ENCODE results near the gene KRT75.
"Not testable (repeated sequence)": the region's sequence is repeated elsewhere in the genome, so short reads cannot be mapped to it uniquely, and the experiment has no call there.

Gene KRT75

DNA sequence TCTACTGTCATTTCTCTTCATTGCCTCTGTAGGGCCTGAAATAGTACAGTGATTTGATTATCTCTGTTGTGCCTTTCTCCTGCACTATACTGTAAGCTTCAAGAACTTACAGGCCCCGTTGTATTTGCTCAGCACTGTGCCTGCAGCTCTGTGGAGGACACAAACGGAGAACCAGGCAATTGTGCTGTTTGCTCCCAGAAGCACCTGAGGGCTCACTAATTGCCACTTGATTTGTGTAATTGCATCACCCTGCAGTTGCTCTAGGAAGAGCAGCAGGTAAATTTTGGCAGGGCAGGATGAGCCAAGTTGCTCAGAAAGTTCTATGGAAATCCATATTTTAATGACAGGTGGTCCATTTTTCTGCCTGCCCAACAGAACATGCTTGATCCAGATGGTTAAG is 16.4 kb downstream of the KRT75 start:
- no peak for DNase-seq

DNA sequence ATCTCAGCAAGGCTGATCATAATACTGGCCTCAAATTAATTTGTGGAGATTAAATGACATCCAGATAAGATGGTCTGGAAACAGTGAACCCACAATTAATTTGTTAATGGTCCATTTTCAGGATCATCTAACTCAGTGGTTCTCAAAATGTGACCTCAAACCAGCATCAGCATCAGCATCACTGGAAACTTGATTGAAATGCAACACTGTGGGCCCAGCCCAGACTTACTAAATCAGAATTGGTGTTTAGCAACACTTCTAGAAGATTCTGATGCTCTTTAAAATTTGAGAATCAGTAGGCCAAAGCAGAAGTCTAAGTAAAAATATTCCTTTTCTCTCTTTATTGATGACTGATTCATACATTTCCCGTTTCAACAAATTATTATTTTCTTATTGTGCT is 17.4 kb downstream of the KRT75 start:
- DNase-seq = no peak

DNA sequence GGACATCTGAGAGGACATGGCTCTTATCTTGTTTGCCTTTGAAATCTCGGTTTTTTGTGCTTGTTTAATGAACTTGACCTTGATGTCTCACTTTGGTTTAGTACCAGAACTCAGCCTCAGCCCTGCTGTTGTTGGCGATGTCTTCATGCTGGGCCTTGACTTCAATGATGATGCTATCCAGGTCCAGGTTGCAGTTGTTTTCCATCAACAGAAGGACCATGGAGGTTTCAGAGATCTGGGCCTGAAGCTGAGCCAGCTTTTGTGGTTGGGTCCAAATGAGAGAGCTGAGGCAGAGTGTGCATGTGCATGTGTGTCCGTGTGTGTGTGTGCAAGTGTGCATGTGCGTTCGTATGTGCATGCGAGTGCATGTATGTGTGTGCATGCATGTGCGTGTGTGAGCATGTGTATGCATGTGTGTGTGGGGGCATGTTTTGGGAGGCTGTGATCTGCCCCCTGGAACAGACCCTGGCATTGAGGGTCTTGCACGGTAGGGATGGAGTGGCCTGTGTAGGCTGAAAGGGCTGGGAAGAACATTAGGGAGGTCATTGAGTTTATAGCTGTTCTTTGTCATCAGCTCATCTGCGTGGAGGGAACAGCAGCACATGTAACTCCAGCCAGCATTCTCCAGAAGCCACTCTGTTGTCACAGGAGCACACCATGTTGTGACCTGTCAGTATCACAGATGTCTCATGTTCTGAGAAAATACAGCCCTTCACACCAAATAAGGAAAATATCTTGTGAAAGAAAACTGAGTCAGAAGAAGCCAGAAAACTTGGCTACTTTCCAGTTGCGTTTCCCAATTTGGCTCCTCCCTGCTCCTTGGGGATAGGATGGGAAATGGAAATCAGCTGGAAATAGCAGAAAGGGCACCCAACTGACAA is 18.1 kb downstream of the KRT75 start:
- DNase-seq = no peak

DNA sequence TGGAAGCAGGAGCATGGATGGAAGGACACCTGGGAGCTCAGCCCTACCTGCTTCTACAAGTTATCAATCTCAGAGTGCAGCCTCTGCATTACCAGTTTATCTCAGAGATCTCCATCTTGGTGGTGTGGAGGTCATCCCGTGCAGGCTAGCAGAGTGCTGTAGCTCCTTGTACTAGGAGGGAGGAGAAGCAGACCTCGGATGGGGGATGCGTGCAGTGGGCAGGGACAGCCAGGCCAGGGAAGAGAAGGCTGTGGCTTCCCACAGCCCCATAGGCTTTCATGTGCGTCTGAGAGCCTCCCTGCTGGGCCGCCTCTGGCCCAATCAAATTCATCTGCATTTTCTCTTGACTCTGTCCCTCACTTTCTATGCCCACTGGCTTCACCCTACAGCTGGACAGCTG is 19.2 kb downstream of the KRT75 start:
- DNase-seq = no peak

DNA sequence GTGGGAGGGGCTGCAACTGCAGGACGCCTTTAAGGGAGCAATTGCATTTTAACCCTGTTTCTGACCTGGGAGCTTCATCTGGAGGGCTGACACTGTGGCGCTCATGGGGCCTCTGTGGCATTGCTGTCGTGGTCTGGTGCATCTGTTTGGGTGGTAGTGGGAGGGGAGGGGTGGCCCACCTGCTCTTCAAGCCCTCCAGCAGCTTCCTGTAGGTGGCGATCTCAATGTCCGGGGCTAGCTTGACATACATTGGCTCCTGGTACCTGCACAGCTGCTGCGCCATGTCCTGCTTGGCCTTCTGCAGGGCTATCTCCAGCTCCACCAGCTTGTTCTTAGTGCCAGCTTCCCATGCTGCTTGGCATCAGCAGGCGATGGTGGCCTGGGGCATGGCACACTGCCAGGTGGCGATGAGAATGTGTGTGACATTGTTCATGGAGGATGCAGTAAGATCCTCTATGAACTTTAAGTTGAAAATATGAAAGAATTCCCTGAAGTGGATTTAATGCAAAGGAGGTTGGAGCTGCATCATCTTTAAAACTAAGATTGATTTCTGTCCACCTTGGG is 20.3 kb downstream of the KRT75 start:
- DNase-seq = no peak

DNA sequence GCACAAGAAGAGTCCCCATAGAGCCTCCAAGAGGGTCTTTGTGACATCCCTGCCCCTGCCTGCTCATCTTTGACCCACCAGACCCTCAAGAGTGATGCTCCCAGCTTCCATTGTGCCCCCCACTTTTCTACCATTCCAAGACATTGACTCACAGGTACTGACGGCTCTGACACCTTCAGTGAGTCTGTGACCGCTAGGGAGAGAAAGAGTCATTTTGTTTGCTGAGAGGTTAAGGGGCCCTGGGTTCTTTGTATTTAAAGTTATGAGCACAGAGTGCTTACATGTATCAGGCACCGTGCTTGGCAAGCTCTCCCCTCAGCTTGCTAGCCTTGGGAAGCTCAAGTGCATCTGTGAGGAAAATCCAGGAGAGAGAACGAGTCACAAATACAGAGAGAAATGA is 21.0 kb downstream of the KRT75 start:
- DNase-seq = no peak

DNA sequence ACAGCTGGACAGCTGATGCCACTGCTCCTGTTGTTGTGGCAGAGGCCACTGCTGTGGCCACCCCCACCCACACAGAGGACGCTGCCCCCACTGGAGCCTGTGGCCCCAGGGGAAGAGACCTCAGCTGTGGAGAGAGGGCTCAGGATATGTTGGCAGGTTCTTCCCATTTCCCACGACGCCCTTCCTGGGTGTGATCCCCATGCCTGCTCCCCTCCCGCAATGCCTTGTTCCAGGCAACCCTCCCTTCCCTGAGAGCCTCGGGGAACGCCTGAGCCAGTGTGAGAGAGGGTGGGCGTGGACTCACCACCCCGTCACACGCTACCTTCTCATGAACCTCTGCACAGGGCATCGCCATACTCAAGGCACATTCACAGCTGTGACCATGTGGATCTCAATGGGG is 22.4 kb downstream of the KRT75 start:
- DNase-seq = no peak

DNA sequence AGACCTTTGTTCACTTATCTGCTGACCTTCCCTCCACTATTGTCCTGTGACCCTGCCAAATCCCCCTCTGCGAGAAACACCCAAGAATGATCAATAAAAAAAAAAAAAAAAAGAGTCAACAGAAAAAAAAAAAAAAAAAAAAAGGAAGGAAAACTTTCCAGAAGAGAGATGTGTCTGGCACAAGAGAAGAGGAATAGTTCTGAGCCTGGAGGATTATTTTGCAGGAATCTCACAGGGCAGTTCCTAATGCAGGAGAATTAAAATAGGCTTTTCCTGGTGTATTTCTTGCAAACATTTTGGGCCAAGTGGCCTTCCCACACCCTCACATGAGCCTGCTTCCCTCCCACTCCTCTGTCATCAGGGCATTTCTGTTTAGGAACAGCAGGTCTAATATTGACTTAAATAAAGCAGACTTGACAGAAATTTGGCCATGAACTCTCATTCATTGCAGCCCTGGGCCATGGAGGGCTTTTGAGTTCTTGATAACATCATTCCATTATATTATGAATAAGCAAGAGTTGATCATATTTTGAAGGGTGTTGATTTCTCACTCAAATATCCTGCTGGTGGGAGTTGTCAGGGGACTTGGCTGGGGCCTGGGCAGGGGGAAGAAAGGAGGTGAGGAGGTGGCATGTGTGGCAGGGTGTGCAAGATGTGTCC is 23.5 kb downstream of the KRT75 start:
- DNase-seq = not testable (repeated sequence)

DNA sequence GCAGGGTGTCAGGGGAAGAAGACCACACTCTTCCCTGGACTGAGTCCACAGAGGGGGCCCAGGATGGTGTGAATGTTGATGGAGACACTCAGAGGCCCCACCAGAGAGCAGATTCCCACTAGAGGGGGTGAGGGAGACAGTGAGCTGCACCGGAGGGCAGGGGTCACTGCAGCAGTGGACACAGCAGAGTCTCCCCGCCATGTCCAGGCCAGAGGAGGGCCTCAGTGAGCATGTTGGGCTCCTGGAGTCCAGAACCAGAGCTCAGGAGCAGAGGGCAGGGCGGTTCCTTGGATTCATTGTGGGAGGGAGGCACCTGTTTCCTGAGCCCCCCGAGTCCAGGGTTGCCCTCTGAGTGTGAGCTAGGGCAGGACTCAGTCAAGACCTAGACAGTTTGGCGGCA is 26.3 kb downstream of the KRT75 start:
- DNase-seq = no peak

DNA sequence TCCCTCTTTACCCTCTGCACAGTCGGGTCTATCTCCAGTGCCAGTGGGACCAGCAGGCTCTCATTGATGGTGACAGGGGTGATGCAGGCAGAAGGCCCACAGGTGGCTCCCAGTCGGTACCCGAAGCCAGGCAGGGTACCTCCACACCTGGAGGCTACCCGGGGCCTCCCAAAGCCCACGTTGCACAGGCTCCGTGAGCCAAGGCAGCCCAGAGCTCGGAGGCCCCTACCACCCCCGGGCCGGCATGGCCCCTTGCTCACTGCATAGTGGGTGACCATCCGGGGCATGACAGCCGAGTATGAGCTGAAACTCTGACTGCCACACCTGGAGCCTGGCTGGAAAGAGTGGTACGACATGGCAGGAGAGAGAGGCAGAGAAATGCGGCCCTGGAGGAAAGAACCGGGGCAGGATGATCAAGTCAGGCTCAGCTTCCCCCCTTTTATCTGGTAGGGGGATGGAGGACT is 28.2 kb downstream of the KRT75 start, which contains the start of gene KRT82:
KRT82 (minus strand) TSS at position 414 of the 464 bp plus-strand sequence; CDS start at position 356, 58 bp downstream.
- DNase-seq = no peak

DNA sequence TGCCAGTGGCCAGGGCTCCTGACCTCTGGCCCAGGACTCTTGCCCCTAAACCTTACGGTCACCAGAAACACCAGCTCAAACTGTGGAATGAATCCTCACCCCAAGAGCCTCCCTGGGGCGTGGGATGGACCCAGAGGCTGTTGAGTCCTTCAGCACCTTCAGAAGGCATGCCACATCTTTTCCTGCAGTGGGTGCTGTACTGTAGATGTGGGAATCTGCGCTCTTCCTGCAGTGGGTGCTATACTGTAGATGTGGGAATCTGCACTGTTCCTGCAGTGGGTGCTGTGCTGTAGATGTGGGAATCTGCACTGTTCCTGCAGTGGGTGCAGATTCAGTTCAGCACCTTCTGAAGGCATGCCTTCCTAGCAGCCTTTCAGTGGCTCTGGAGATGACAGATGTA is 29.2 kb downstream of the KRT75 start:
- DNase-seq = no peak

DNA sequence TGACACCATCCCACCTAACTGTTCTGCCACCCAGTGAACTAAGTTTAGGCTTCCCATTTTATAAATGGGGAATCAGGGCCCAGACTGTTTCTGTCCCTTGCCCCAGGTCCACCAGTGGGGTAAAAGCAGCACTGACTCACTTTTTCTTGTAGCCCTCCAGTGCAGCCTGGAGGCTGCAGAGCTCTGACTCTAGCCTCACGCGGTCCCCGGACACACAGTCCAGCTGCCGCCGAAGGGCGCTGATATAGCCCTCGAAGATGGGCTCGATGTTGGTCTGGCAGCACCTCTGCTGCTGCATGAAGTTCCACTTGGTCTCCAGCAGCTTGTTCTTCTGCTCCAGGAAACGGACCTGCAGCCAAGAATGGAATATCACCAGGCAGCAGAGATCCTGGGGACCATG is 30.6 kb downstream of the KRT75 start:
- DNase-seq = no peak

DNA sequence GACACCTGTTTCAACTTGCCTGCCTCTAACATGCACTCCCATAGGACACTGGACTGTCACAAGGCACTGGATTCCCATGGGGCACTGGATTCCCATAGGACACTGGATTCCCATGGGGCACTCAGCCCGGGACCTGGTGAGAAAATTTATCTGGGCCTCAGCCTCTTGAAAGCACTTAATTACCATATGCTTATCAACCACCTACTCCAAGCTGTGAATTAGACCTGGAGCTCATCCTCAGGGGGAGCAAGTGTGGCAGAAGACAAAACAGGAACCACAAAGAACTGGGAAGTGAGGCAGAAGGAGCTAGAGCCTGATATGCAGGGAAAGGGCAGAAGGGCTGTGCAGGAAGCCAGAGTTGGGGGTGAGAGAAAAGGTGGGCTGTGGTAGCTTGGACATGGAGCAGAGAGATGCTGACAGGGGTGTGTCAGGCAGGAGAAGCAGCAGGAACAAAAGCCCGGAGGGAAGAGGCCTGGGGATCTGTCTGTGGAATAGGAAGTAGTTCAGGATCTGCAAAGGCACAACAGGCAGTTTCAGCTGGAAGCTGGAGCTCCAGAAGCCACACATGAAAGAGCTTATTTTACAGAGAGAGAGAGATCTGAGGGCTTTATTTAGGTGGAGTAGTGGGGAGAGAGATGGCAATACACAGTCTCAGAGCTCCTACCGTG is 31.2 kb downstream of the KRT75 start:
- DNase-seq = peak in 1 of 51 donors; percentile 1

DNA sequence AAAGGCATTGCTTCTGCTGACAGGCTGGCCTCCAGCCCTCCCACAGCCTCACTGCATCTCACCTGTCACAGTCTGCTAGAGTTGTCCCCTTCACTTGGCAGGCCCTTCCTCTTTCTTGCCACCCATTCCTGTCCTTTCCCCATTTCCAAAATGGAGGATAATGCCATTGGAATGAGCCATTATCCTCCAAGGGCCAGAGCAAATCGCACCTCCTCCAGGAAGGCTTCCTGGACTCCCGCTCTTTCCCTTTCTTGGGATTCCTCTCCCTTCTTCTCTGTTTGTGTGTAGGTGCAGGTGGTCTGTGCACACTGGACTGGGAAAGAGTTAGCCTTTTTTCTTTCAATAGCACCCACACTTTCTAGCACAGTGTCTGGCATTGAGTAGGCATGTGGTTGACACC is 31.8 kb downstream of the KRT75 start:
- DNase-seq = no peak

DNA sequence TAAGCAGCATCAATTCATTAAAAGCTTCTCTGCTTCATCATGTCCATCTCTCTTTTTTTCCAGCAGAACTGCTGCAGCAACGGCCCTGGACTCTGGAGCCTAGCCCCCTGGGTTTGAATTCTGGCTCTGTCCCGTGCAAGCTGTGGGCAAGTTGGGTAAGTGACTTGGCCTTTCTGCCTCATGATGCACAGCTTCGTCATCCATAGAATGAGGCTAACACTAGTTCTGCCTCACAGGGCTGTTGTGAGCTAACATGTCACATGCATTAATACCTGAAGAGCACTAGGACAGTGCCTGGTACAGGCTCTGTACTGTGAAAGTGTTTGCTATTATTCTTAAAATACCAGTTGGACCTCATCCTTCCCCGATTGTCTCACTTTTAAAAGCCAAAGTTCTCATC is 32.2 kb downstream of the KRT75 start:
- DNase-seq = no peak

DNA sequence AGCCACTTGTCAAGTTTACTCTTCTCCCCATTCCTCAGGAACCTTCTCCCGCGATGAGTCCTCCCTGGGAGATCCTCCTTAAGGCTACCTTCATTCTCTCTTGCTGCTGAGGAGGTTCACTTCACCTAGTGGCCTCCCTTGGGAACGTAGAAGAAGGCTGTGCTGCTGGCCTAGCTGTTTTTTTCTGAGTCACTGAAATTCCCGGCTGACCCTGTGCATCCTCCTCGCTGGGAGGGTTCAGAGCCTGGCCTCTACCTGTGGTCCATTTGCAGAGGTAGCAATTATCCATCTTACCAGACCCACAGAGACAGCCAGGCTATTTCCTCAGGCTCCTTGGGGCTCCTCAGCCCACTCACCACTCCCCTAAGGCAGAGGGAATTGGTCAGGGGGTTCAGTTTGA is 32.6 kb downstream of the KRT75 start:
- DNase-seq = no peak

DNA sequence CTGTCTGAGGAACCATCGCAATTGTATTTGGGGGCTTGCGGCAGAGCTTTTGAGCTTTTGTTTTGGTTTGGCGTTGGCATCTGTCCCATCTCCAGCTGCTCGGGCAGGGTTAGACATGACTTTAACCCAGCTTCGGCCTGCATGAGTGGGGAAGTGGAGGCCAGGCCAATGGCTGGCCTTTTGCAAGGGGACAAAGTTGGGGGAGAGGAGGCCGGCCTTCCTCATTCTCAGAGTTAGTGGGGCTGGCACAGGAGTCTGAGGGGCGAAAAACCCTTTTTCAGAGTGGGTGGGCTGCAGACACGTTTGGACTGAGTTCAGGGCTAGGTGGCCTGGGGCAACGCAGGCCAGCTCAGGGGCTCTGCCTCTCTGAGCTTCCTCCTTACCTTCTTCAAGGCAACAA is 33.3 kb downstream of the KRT75 start:
- DNase-seq = no peak

DNA sequence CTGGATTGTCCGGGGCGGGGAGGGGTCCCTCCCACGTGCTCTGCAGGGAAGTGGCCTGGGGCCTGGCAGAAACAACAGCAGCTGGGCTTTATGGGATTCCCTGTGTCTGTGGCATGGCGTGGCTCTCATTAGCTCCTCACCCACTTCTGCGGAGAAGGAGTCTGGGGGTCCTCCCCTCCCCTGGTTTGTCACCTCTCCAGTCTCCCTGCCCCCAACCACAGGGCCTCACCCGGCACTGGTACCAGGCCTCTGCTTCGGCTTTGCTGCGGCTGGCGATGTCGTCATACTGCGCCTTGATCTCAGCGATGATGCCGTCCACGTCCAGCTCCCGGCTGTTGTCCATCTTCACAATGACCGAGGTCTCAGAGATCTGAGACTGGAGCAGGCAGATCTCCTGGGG is 34.4 kb downstream of the KRT75 start:
- no peak for DNase-seq

DNA sequence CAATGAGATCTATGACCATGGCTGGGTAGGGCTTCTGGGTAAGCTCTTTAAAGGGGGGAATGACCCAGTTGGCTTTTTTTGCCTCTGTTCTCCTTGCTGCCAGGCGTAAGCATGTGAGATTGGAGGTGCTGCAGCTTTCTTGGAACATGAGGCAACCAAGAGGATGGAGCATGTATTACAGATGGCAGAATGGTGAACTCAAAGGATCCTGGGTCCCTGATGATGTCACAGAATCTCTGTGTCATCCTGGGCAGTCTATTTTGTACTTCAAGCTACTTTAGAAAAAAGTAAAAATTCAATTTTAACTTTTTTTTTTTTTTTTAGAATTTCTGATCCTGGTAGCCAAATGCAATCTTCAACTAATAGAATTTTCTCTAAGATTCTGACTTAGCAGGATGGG is 36.0 kb downstream of the KRT75 start:
- no peak for DNase-seq

DNA sequence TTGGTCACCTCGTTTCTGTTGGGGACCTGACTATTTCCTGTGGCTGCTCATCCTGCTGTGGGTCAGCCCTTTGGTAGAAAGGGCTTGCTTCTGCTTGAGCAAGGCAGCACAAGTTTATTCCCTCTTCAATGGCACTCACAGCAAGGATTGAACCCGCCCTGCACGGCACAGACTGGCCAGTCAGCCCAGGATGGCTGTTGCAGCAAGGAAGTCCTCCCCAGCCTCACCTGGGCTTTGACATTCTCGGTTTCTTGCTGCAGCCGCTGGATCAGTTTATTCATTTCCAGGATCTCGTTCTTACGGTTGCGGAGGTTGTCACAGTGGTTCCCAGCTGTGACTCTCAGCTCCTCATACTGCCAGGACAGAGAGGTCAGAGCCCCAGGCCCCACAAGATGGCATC is 37.5 kb downstream of the KRT75 start:
- no peak for DNase-seq

DNA sequence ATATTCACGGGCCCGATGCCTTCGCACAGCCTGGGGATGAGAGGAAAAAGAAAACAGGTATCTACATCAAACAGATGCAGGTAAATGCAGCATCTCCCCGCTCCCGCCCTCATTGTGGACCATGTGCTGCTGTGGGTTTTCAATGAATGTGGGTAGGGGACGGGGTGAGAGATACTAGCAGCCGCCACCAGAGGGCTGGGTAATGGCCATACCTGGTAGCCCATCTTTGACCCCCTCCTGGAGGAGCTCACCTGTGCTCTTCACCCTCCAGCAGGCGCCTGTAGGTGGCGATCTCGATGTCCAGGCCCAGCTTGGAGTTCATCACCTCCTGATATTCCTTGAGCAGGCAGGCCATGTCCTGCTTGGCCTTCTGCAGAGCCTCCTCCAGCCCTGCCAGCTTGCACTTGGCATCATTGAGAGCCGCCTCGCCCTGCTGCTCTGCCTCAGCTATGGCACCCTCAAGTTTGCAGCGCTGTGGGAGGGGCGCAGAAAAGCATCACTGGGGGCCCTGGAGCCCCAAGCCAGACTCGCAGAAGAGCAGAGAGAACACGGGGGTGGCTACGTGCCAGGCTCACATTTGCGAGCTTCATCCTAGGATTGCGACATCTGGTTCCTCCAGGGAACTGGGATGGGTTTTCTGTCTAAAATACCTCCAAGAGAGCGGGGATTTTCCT is 38.3 kb downstream of the KRT75 start:
- no peak for DNase-seq

Data from hypothalamus (tissue), 51 donors.